Loucy (cell line): Measurements from ENCODE around the gene KRTAP10-8.
"Not testable (repeated sequence)": the region's sequence is repeated elsewhere in the genome, so short reads cannot be mapped to it uniquely, and the experiment has no call there.

ENCODE experiments used
- H2AFZ ChIP-seq: fragments of 200-600 bp; sonication (generic); 2 replicates; pipeline ENCODE4 v1.6.0; 2016; ENCODE audit warnings: antibody characterized with exemption, mild to moderate bottlenecking, low read length, moderate library complexity
- H3F3A ChIP-seq: fragments of 200-600 bp; 2 replicates; pipeline ENCODE4 v1.6.0; 2016; ENCODE audit warnings: antibody characterized with exemption, low read depth, mild to moderate bottlenecking
- H3K27me3 ChIP-seq: fragments of 200-600 bp; sonication (generic); 2 replicates; pipeline ENCODE4 v1.6.1; 2014; ENCODE audit warnings: low read length, mild to moderate bottlenecking; ENCODE audit not compliant: insufficient read depth, poor library complexity, severe bottlenecking
- H3K36me3 ChIP-seq: fragments of 200-600 bp; sonication (generic); 2 replicates; pipeline ENCODE4 v1.6.1; 2016; ENCODE audit warnings: low read length; ENCODE audit not compliant: insufficient read depth
- H3K4me1 ChIP-seq: fragments of 200-600 bp; sonication (generic); 2 replicates; pipeline ENCODE4 v1.5.1; 2014; ENCODE audit warnings: low read length, mild to moderate bottlenecking; ENCODE audit not compliant: insufficient read depth, poor library complexity, severe bottlenecking
- H3K4me2 ChIP-seq: fragments of 200-600 bp; sonication (generic); 2 replicates; pipeline ENCODE4 v1.6.0; 2014; ENCODE audit warnings: antibody characterized with exemption, low read length, low read depth, mild to moderate bottlenecking; ENCODE audit not compliant: poor library complexity, severe bottlenecking
- H3K4me3 ChIP-seq: fragments of 200-600 bp; sonication (generic); 2 replicates; pipeline ENCODE4 v1.5.1; 2014; ENCODE audit warnings: low read length, mild to moderate bottlenecking, mixed read lengths; ENCODE audit not compliant: poor library complexity, severe bottlenecking
- H3K79me2 ChIP-seq: fragments of 200-600 bp; sonication (generic); 2 replicates; pipeline ENCODE4 v1.6.1; 2014; ENCODE audit warnings: low read length; ENCODE audit not compliant: insufficient read depth
- H3K9ac ChIP-seq: fragments of 200-600 bp; sonication (generic); 2 replicates; pipeline ENCODE4 v1.6.0; 2014; ENCODE audit warnings: mild to moderate bottlenecking, low read depth, low read length, moderate library complexity; ENCODE audit not compliant: poor library complexity, severe bottlenecking
- H3K9me2 ChIP-seq: fragments of 200-600 bp; sonication (generic); replicated peaks from 2 replicates; pipeline ENCODE4 v1.6.1; 2016; ENCODE audit warnings: low read depth, low read length, mixed read lengths
- H3K9me3 ChIP-seq: fragments of 200-600 bp; sonication (generic); 2 replicates; pipeline ENCODE4 v1.6.1; 2014; ENCODE audit warnings: mild to moderate bottlenecking, antibody characterized with exemption, low read length, low read depth; ENCODE audit not compliant: insufficient read depth
- H4K20me1 ChIP-seq: fragments of 200-600 bp; sonication (generic); 2 replicates; pipeline ENCODE4 v1.6.0; 2014; ENCODE audit warnings: antibody characterized with exemption, low read length, mild to moderate bottlenecking; ENCODE audit not compliant: insufficient read depth, poor library complexity, severe bottlenecking
- CTCF ChIP-seq: fragments of 200-600 bp; sonication (generic); conservative IDR thresholded peaks from 2 replicates; pipeline ENCODE4 v1.5.1; 2014; ENCODE audit warnings: mild to moderate bottlenecking, antibody characterized with exemption, low read length
- EZH2phosphoT487 ChIP-seq: fragments of 200-600 bp; IDR thresholded peaks from 2 replicates; pipeline ENCODE4 v1.6.1; 2018; ENCODE audit warnings: antibody characterized with exemption, mild to moderate bottlenecking, moderate library complexity, borderline replicate concordance

KRTAP10-8 gene

GRCh38 chr21:44636209-44637017 lies 24.5 kb downstream of the KRTAP10-8 start:
- H2AFZ ChIP-seq: no peak overlapping the region
- no peaks in the 10 kb centered on the region for H4K20me1 ChIP-seq
- peaks cover 7% of the 10 kb centered on the region; the same call in 1 of the 2 replicates for H3K9me3 ChIP-seq
- no peak overlapping the region for H3K9ac ChIP-seq
- H3F3A ChIP-seq: no peaks in the 10 kb centered on the region
- no peaks in the 10 kb centered on the region for H3K4me1 ChIP-seq
- no peaks in the 10 kb centered on the region for H3K79me2 ChIP-seq
- H3K4me3 ChIP-seq: no peak overlapping the region
- no peaks in the 10 kb centered on the region for H3K9me2 ChIP-seq
- no peaks in the 10 kb centered on the region for H3K36me3 ChIP-seq
- no peaks in the 10 kb centered on the region for H3K27me3 ChIP-seq
- no peak overlapping the region for H3K4me2 ChIP-seq
- TF ChIP-seq CTCF (no peak), EZH2phosphoT487 (no peak)

- H3K4me1 ChIP-seq: no peaks in the 10 kb centered on the region
- H3K9me3 ChIP-seq: peaks cover 6% of the 10 kb centered on the region; the same call in 1 of the 2 replicates
- no peaks in the 10 kb centered on the region for H3K9me2 ChIP-seq
- H3K79me2 ChIP-seq: no peaks in the 10 kb centered on the region
- H3K36me3 ChIP-seq: no peaks in the 10 kb centered on the region
- H2AFZ ChIP-seq: no peak within 1 kb of the TSS
- H3F3A ChIP-seq: no peaks in the 10 kb centered on the region
- H3K9ac ChIP-seq: no peak within 1 kb of the TSS
- H4K20me1 ChIP-seq: no peaks in the 10 kb centered on the region
- H3K4me2 ChIP-seq: no peak within 1 kb of the TSS
- TF ChIP-seq CTCF (no peak), EZH2phosphoT487 (no peak)
- no peaks in the 10 kb centered on the region for H3K27me3 ChIP-seq
- no peak within 1 kb of the TSS for H3K4me3 ChIP-seq
Measured at GRCh38 chr21:44637018-44637850, 25.4 kb downstream of the KRTAP10-8 start, which contains the start of gene KRTAP10-10. Gene KRTAP10-10, plus strand, starts transcription at chr21:44637356. Its CDS starts 62 bp downstream, at chr21:44637418.

- H3K36me3 ChIP-seq, H3K9me3 ChIP-seq, H3K4me1 ChIP-seq, H2AFZ ChIP-seq, H3K4me3 ChIP-seq, H3K9me2 ChIP-seq, H3F3A ChIP-seq, H4K20me1 ChIP-seq, H3K4me2 ChIP-seq, H3K79me2 ChIP-seq, H3K9ac ChIP-seq, H3K27me3 ChIP-seq: not testable (repeated sequence)
Measured at GRCh38 chr21:44637851-44638348, 26.0 kb downstream of the KRTAP10-8 start.

GRCh38 chr21:44638506-44639330 lies 26.8 kb downstream of the KRTAP10-8 start:
- not testable (repeated sequence) for H3K79me2 ChIP-seq, H3K36me3 ChIP-seq, H3F3A ChIP-seq, H4K20me1 ChIP-seq, H3K4me3 ChIP-seq, H3K9me2 ChIP-seq, H2AFZ ChIP-seq, H3K4me1 ChIP-seq, H3K9ac ChIP-seq, H3K4me2 ChIP-seq, H3K9me3 ChIP-seq, H3K27me3 ChIP-seq
